Glutamatergic neuron (in vitro differentiated cells): ENCODE measurements around the gene EMC1. TPM values are rescaled to one million over a fixed set of nuclear protein-coding genes. Genes with fewer than 3 reads are reported as not detected.
"Not testable (repeated sequence)": the region's sequence is repeated elsewhere in the genome, so short reads cannot be mapped to it uniquely, and the experiment has no call there.

ENCODE experiments used
- DNase-seq: peaks from one replicate; pipeline ENCODE4 v3.0.0; 2022
- H3K27ac Mint-ChIP-seq: one replicate; pipeline ENCODE4 v1.8.0; 2020; ENCODE audit warnings: mild to moderate bottlenecking, mixed read lengths, inconsistent platforms; ENCODE audit not compliant: unreplicated experiment
- H3K27me3 Mint-ChIP-seq: one replicate; pipeline ENCODE4 v1.8.0; 2020; ENCODE audit warnings: mild to moderate bottlenecking, moderate library complexity, mixed read lengths, inconsistent platforms; ENCODE audit not compliant: unreplicated experiment
- H3K36me3 Mint-ChIP-seq: one replicate; pipeline ENCODE4 v1.8.0; 2020; ENCODE audit warnings: mild to moderate bottlenecking, mixed read lengths, inconsistent platforms; ENCODE audit not compliant: unreplicated experiment
- H3K4me1 Mint-ChIP-seq: one replicate; pipeline ENCODE4 v1.8.0; 2020; ENCODE audit warnings: mild to moderate bottlenecking, low read depth, mixed read lengths, inconsistent platforms; ENCODE audit not compliant: unreplicated experiment
- H3K4me3 Mint-ChIP-seq: one replicate; pipeline ENCODE4 v1.8.0; 2020; ENCODE audit warnings: mild to moderate bottlenecking, mixed read lengths, inconsistent platforms; ENCODE audit not compliant: unreplicated experiment
- H3K9me3 Mint-ChIP-seq: one replicate; pipeline ENCODE4 v1.8.0; 2020; ENCODE audit warnings: mild to moderate bottlenecking, moderate library complexity, mixed read lengths, inconsistent platforms; ENCODE audit not compliant: unreplicated experiment
- CTCF ChIP-seq: fragments of 200-600 bp; sonication (generic); IDR thresholded peaks from one replicate; pipeline ENCODE4 v1.5.0; 2021; ENCODE audit not compliant: partially characterized antibody, unreplicated experiment
- total RNA-seq: library from RNA; stranded (reverse); fragmentation: NEBNext Ultra II Directional; extraction: Animal tissue kit (Norgen Biotek cat#: 25700); gene quantifications from one replicate; pipeline ENCODE4 v1.2.1, GENCODE V29; 2021; ENCODE audit not compliant: unreplicated experiment

EMC1 gene
- total RNA-seq, 1 donor from 2014 or later = 98.9 TPM

DNA sequence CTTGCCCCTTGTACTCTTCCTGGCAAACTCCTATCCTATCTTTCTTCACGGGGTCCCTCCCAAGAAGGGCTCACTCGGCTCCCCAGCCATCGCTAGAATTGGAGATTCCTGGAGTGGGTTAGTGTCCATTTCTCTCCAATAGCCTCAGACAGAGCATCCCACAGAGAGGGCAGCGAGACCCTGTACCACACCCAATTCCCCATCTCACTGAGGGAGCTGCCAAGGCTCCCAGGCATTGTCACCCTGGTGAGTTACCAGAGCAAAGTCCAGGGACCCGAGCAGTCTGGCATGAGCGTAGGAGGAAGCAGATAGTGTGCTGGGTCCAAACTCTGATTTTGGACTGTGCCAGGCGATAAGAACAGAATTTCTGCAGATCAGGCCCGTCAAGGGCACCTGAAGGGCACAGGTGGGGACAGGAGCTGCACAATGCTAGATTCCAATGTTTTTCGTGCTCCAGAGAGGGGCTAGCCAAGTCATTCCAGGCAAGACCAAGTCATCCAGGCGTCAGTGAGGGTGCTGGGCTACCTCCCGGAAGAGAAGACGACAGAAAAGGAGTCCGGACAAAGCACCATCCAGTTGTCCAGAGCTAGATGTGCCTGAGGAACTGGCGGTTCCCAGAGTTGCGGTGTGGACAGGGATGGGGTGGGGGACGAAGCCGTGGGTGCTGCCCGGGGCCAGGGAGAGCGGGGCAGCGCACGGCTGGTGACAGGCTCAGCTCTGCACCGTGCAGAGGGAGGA, 22.0 kb upstream of the EMC1 start:
- DNase-seq = no peak
- H3K27ac Mint-ChIP-seq = no peak overlapping the region
- H3K36me3 Mint-ChIP-seq = peaks cover 10% of the 10 kb centered on the region
- H3K27me3 Mint-ChIP-seq = peaks cover 3% of the 10 kb centered on the region
- H3K4me3 Mint-ChIP-seq = peak overlapping the region; percentile 11
- H3K4me1 Mint-ChIP-seq = no peaks in the 10 kb centered on the region
- H3K9me3 Mint-ChIP-seq = peaks cover 5% of the 10 kb centered on the region
- TF ChIP-seq CTCF = no peak

GRCh38 chr1:19272064-19272463, 20.7 kb upstream of the EMC1 start:
- Mint-ChIP-seq H3K9me3 (peaks cover 5% of the 10 kb centered on the region), H3K27ac (no peak overlapping the region), H3K4me1 (no peaks in the 10 kb centered on the region), H3K4me3 (no peak overlapping the region), H3K36me3 (peaks cover 10% of the 10 kb centered on the region), H3K27me3 (peaks cover 3% of the 10 kb centered on the region)
- TF ChIP-seq CTCF = no peak
- DNase-seq = no peak

GRCh38 chr1:19270343-19270730, 19.0 kb upstream of the EMC1 start:
- not testable (repeated sequence) for DNase-seq, H3K4me1 Mint-ChIP-seq, H3K9me3 Mint-ChIP-seq, H3K4me3 Mint-ChIP-seq, H3K27me3 Mint-ChIP-seq, H3K36me3 Mint-ChIP-seq, H3K27ac Mint-ChIP-seq

GRCh38 chr1:19269427-19270342, 18.4 kb upstream of the EMC1 start:
- H3K27me3 Mint-ChIP-seq, H3K36me3 Mint-ChIP-seq, H3K27ac Mint-ChIP-seq, H3K4me3 Mint-ChIP-seq, H3K4me1 Mint-ChIP-seq, DNase-seq, H3K9me3 Mint-ChIP-seq: not testable (repeated sequence)

GRCh38 chr1:19268445-19268844, 17.1 kb upstream of the EMC1 start:
- no peak for DNase-seq
- H3K4me3 Mint-ChIP-seq = no peak overlapping the region
- TF ChIP-seq CTCF = no peak
- no peaks in the 10 kb centered on the region for H3K4me1 Mint-ChIP-seq
- H3K27ac Mint-ChIP-seq = no peak overlapping the region
- H3K36me3 Mint-ChIP-seq = peaks cover 6% of the 10 kb centered on the region
- H3K27me3 Mint-ChIP-seq = peaks cover 3% of the 10 kb centered on the region
- H3K9me3 Mint-ChIP-seq = peaks cover 2% of the 10 kb centered on the region

GRCh38 chr1:19262744-19263143, 11.4 kb upstream of the EMC1 start:
- H3K9me3 Mint-ChIP-seq = no peaks in the 10 kb centered on the region
- H3K36me3 Mint-ChIP-seq = no peaks in the 10 kb centered on the region
- no peak for DNase-seq
- H3K4me1 Mint-ChIP-seq = no peaks in the 10 kb centered on the region
- H3K27me3 Mint-ChIP-seq = peaks cover 3% of the 10 kb centered on the region
- H3K4me3 Mint-ChIP-seq = no peak overlapping the region
- no peak for TF ChIP-seq CTCF
- no peak overlapping the region for H3K27ac Mint-ChIP-seq
